Fibroblast of lung (primary cell): ENCODE results near the gene C11orf97.

Source experiments
- CTCF ChIP-seq, 2 donors: IDR thresholded peaks in 1 of 2; conservative IDR thresholded peaks in 1 of 2; 1 replicate in 1 of 2; 2 replicates in 1 of 2; pipeline ENCODE4 v1.5.1; 2011 to 2012; ENCODE audit warnings: low read length in 2 of 2, control low read depth in 1 of 2, inconsistent platforms in 1 of 2, low read depth in 1 of 2, mild to moderate bottlenecking in 1 of 2
- EZH2 ChIP-seq: IDR thresholded peaks from 2 replicates; pipeline ENCODE4 v1.5.1; 2012; ENCODE audit warnings: low read length, control low read depth, mild to moderate bottlenecking; ENCODE audit errors: missing control alignments

GRCh38 chr11:94558932-94559331 is 46.7 kb downstream of the C11orf97 start:
- no peak for TF ChIP-seq CTCF (conservative IDR thresholded peaks at IDR 0.05 in 1 of 2, IDR thresholded peaks at IDR 0.05 in 1 of 2; ENCODE audit: low read depth in 1 of 2, low read length in 2 of 2)
- TF ChIP-seq EZH2 = no peak
